LNCaP clone FGC (cell line): ENCODE measurements around the gene CRIP3.
A peak's percentile ranks its signal among the peaks of the same experiment; 100 is the strongest.

Experiments
- DNase-seq: peaks from one replicate; pipeline ENCODE4 v3.0.0-alpha.2; 2011; ENCODE audit warnings: low read depth
- H3K4me3 ChIP-seq: 2 replicates; pipeline ENCODE4 v1.5.1; 2011; ENCODE audit warnings: mild to moderate bottlenecking, low read depth, low read length, control low read depth
- TF ChIP-seq, protein P1 (sequence below): IDR thresholded peaks from 2 replicates; pipeline ENCODE4 v1.5.1; 2012; ENCODE audit warnings: mild to moderate bottlenecking; ENCODE audit not compliant: control insufficient read depth, insufficient read depth; ENCODE audit errors: extremely low read depth

CRIP3 gene

DNA sequence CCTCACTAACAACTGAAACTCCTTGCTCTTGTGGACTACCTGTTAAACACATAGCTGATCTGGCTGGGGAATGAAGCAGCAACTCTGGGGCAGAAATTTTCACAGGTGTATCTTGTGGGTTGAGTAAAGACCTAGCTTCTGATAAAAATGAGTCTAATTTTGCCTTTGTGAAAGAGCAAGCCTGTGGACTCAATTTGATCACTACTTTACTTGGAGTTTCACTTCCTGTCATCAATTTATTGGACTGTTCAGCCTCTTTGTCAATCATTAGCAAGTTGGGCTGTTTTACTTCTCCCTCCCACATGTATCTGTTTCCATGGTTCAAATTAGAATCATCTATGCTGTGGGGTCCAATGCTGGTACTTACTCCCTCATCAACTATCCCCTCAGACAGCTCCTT, 29.6 kb upstream of the CRIP3 start:
- DNase-seq = no peak
- TF ChIP-seq, protein P1, sequence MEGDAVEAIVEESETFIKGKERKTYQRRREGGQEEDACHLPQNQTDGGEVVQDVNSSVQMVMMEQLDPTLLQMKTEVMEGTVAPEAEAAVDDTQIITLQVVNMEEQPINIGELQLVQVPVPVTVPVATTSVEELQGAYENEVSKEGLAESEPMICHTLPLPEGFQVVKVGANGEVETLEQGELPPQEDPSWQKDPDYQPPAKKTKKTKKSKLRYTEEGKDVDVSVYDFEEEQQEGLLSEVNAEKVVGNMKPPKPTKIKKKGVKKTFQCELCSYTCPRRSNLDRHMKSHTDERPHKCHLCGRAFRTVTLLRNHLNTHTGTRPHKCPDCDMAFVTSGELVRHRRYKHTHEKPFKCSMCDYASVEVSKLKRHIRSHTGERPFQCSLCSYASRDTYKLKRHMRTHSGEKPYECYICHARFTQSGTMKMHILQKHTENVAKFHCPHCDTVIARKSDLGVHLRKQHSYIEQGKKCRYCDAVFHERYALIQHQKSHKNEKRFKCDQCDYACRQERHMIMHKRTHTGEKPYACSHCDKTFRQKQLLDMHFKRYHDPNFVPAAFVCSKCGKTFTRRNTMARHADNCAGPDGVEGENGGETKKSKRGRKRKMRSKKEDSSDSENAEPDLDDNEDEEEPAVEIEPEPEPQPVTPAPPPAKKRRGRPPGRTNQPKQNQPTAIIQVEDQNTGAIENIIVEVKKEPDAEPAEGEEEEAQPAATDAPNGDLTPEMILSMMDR = no peak
- no peak overlapping the region for H3K4me3 ChIP-seq

GRCh38 chr6:43336382-43336781, 27.8 kb upstream of the CRIP3 start:
- no peak overlapping the region for H3K4me3 ChIP-seq
- TF ChIP-seq, protein P1 = no peak
- DNase-seq = no peak

DNA sequence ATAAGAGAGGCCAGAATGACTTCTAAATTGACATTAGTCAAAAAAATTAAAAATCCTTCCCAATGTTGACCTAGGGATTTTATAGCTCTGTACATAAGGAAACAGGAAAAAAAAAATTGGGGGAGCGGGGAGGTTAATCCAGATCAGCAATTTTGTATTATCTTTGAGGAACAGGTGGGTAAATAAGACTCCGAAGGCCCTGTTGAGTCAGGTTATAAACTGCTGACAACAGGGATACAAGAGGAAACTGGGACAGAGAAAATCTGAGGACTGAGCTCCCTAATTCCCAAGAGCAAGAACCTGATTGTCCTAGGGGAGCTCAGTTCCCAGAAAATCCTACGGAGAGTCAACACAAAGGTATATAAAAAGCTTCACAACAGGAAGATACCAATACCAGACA, 26.8 kb upstream of the CRIP3 start:
- TF ChIP-seq, protein P1 = no peak

DNA sequence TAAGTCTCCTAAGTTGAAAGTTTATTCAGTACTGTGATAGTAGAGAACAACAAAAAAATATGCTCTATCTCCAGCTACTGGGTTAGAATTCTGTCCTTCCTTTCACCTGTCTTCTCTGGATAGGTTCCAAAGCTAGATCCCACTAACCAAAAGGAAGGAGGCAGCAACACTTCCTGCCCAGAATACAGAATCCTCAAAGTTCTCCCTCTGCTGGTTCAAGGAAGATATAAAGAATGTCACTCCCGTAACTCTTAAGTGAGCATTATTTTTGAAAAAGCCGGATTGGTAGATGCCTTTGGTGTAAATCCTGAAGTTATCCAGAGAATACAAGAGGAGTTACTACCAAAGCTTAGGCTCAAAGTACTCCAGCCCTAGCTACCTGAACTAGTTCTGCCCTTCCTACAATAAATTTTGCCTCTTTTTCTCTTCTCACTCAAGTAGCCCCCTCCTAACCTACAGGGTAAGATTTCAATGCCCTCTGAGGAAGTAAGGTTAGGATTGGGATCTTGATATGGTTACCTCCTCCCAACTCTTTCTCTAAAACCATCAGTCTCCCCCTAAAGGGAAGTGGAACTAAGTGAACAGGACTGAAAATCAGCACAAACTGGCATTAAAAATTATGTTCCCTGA, 26.0 kb upstream of the CRIP3 start:
- DNase-seq = peak; percentile 59
- H3K4me3 ChIP-seq = no peak overlapping the region
- TF ChIP-seq, protein P1 = peak; percentile 54

More for the DNA sequence above, 26.8 kb upstream of the CRIP3 start:
- H3K4me3 ChIP-seq = no peak overlapping the region
- peak; percentile 55 for DNase-seq

GRCh38 chr6:43331891-43332290, 23.3 kb upstream of the CRIP3 start:
- TF ChIP-seq, protein P1 = no peak
- no peak overlapping the region for H3K4me3 ChIP-seq
- DNase-seq = no peak

DNA sequence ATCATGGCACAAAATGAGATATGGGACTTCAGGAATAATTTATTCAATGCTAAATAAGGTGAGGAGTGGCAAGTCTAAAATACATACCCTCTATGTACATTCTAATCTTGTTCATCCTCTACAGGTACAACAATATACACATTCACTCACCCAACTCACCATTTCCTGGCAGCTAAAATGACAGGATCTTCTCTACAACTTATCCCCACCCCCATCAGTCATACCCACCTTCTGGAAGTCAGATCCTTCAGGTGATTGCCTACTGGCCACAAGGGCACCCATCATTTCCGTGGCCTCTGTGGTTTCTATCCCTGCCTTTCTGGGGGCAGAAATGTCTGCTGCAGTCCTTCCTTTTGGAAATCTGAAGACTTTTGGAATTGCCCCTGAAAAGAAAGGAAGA, 22.8 kb upstream of the CRIP3 start:
- H3K4me3 ChIP-seq = no peak overlapping the region
- TF ChIP-seq, protein P1 = no peak
- no peak for DNase-seq

- H3K4me3 ChIP-seq = no peak overlapping the region
- no peak for DNase-seq
- TF ChIP-seq, protein P1 = no peak
These were observed 19.9 kb upstream of the CRIP3 start for GRCh38 chr6:43328528-43328927.
